HG02571 (cell line): ENCODE measurements around the gene SCAND1.
"Not testable (repeated sequence)": the region's sequence is repeated elsewhere in the genome, so short reads cannot be mapped to it uniquely, and the experiment has no call there.

Source experiments
- ATAC-seq: cut with Tn5 transposase; IDR thresholded peaks from one replicate; pipeline ENCODE4 v1.9.1; 2021; ENCODE audit warnings: mild to moderate bottlenecking, moderate library complexity; ENCODE audit not compliant: unreplicated experiment

The SCAND1 gene

GRCh38 chr20:35963878-35964277 is 9.6 kb upstream of the SCAND1 start:
- no peak for ATAC-seq

- ATAC-seq, result not testable (repeated sequence)
Measured at GRCh38 chr20:35959291-35959690, 5.0 kb upstream of the SCAND1 start.

GRCh38 chr20:35956616-35957015 is 2.3 kb upstream of the SCAND1 start:
- no peak for ATAC-seq

- no peak for ATAC-seq
Measured at GRCh38 chr20:35954907-35955251, 577 bp upstream of the SCAND1 start.

- ATAC-seq, result peak; percentile 25
Measured at GRCh38 chr20:35953387-35954199, 709 bp downstream of the SCAND1 start.

GRCh38 chr20:35952480-35953386 is 1.6 kb downstream of the SCAND1 start:
- ATAC-seq, result no peak

- not testable (repeated sequence) for ATAC-seq
Measured at GRCh38 chr20:35952080-35952479, 2.2 kb downstream of the SCAND1 start.

GRCh38 chr20:35950093-35950492 is 4.2 kb downstream of the SCAND1 start:
- ATAC-seq, result no peak

GRCh38 chr20:35947907-35948306 is 6.4 kb downstream of the SCAND1 start:
- ATAC-seq, result no peak

GRCh38 chr20:35947489-35947888 is 6.8 kb downstream of the SCAND1 start:
- no peak for ATAC-seq

GRCh38 chr20:35942243-35942642 is 12.1 kb downstream of the SCAND1 start:
- no peak for ATAC-seq

GRCh38 chr20:35941620-35942019 is 12.7 kb downstream of the SCAND1 start:
- ATAC-seq, result no peak

GRCh38 chr20:35939264-35939663 is 15.0 kb downstream of the SCAND1 start:
- no peak for ATAC-seq

GRCh38 chr20:35934050-35934449 is 20.3 kb downstream of the SCAND1 start:
- ATAC-seq, result no peak

GRCh38 chr20:35929301-35929700 is 25.0 kb downstream of the SCAND1 start:
- no peak for ATAC-seq

GRCh38 chr20:35920523-35920922 is 33.8 kb downstream of the SCAND1 start:
- ATAC-seq, result no peak

- ATAC-seq, result no peak
Measured at GRCh38 chr20:35918021-35918420, 36.3 kb downstream of the SCAND1 start.

GRCh38 chr20:35917077-35917476 is 37.2 kb downstream of the SCAND1 start:
- ATAC-seq, result no peak

GRCh38 chr20:35912881-35913280 is 41.4 kb downstream of the SCAND1 start:
- no peak for ATAC-seq

- no peak for ATAC-seq
Measured at GRCh38 chr20:35910254-35910653, 44.0 kb downstream of the SCAND1 start.

- ATAC-seq, result no peak
Measured at GRCh38 chr20:35909796-35910195, 44.5 kb downstream of the SCAND1 start.

GRCh38 chr20:35909176-35909575 is 45.1 kb downstream of the SCAND1 start:
- ATAC-seq, result no peak
